GM18507 (cell line): ENCODE measurements around the gene ACACB.
A peak's percentile ranks its signal among the peaks of the same experiment; 100 is the strongest.

Experiments used
- DNase-seq: peaks from one replicate; pipeline ENCODE4 v3.0.0; 2011; ENCODE audit warnings: low read depth; ENCODE audit not compliant: insufficient read length; ENCODE audit errors: extremely low spot score
- FAIRE-seq: peaks from 2 replicates; lab custom pipeline; 2011; peaks lifted over from hg19 to GRCh38; lab: Jason Lieb, UNC

ACACB gene

DNA sequence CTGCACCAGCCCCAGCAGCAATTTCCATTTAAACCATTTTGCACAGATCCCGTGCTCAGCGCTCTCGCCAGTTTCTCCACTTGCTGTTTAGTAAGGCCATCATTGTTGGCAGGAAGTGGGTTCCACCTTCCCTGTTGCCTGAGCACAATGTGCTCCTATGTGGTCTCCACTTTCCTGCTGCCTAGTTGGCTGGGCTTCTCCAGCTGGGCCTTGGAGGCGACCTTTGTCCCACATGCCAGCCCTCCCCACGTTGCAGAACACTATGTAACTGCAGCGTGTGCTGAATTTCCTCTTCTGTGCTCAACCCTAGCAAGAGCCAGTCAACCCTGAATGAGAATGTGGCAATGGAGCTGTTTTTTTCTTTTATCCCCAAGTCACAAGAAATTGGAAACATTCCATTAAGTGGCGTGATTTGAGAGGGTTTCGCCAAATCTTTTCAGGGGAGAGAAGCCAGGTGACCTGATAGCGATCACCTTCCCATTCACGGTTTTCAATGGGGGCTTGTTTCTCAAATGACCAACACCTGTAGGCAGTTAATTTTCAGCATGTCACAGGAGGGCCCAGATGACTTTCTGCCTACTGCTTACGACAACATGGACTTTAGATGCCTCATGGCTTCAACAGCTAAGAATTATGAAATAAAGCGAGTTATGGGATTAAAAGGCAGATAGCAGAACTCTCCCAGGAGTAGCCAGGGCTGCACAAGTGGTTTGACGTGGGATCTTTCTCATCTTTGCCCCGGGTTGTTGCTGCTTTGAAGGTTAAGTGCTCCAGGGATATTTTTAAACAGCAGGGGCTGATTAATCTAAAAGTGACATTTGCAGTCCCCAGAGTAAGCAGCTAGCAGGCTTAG lies at the start of gene ACACB:
Gene ACACB (plus strand): TSS at position 830 of the 853 bp plus-strand sequence. CDS start 22,819 bp downstream, outside the sequence.
- FAIRE-seq (no peak), DNase-seq (no peak)

DNA sequence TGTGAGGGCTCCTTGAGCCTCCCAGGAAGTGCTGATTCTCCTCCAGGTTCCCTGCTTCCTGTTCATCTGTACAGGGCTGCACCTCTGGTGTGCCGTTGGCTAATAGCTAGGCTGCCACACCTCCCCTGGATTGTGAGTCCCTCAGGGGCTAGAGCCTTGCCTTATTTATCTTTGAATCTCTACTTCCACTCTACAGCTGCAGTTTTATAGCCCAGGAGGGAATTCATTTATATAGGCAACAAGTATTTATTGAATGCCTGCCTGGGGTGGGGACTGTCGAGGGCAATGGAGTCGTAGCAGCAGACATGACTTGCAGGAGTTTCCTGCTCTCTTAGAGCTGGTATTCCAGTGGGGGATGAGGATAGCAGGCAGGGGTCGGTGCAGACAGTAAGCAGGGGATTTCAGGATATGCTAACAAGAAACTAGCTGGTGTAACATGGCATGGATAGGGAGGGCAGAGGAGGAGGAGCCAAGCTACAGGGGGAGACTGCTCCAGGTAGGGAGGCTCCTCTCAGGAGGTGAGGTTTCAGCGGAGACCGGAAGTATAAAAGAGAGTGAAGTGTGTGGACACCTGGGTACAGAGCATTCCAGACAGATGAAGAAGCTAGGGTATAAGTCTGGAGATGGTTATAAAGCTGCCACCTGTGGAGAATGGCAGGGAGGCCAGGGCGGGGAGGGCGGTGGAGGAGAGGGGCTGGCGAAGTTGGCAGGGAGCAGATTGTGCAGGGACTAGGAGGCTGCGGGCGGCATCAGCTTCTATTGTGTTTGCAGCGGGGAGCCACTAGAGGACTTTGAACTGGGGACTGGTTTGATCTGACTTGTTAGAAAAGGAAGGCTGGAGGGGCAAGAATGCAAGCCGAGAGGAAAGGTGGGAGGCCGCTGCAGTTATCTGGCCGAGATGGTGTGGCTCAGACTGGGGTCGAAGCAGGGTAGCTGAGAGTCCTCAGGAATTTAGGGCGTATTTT lies 46.8 kb upstream of the ACACB start:
- DNase-seq: no peak
- no peak for FAIRE-seq

DNA sequence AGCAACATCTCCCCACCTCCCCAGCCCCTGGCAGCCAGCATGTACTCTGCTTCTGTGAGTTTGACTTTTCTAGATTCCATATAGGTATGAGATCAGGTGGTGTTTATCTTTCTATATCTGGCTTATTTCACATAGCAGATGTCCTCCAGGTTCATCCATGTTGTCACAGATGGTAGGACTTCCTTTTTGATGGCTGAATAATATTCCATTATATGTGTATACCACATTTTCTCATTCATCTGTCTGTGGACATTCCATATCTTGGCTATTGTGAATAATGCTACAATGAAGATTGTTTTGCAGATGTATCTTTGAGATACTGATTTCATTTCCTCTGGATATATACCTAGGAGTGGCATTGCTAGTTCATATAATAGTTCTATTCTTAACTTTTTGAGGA lies 41.5 kb upstream of the ACACB start:
- FAIRE-seq (no peak), DNase-seq (no peak)

DNA sequence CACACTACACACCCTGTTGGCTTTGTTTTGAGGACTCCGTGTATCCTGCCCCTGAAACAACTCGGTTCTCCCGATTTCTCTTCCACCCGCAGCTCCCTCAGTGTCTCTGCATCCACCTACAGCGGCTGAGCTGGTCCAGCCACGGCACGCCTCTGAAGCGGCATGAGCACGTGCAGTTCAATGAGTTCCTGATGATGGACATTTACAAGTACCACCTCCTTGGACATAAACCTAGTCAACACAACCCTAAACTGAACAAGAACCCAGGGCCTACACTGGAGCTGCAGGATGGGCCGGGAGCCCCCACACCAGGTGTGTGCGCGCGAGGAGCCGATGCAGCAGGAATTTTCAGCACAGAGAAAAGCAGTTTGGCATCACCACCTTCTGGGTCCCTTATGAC lies 33.6 kb upstream of the ACACB start:
- no peak for FAIRE-seq
- DNase-seq: no peak

GRCh38 chr12:109084425-109084824 lies 32.0 kb upstream of the ACACB start:
- DNase-seq (no peak), FAIRE-seq (no peak)

GRCh38 chr12:109085590-109085989 lies 30.8 kb upstream of the ACACB start:
- DNase-seq (no peak), FAIRE-seq (no peak)

DNA sequence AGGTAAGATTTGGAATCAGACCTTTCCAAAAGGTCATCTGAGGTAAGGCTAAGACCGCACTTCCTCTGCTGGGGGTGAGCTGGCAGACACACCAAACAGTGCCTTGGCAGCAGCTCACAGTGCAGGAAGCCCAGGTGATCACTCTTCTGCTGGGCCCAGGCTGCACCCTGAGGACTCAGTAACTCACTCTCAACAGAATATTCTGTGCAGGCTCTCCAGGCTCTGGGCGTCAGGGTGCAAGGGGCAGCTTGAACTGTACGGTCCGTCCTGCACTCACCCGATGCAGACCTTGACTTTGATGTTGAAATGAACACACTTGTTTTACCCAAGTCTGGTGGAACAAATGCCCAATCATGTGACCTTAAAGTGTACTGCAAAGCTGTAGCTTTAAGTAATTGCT lies 29.1 kb upstream of the ACACB start:
- no peak for FAIRE-seq
- DNase-seq: no peak

GRCh38 chr12:109088818-109089217 lies 27.6 kb upstream of the ACACB start:
- no peak for DNase-seq
- no peak for FAIRE-seq

DNA sequence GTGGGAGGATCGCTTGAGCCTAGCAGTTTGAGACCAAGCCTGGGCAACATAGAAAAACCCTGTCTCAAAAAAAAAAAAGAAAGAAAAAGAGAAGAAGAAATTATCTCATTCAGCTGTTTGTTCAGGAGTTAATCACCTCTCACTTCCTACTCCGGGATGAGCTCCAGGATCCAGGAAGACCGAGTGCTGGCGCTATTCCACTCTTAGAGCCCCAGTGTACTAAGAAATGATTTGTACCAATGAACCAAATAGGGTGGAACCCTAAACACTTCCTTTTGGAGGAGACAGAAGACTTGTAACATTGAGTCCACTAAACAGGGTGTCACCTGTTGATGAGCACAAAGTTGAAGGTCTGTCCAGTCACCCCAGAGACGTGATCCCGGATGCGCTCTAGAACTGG lies 26.7 kb upstream of the ACACB start:
- FAIRE-seq (no peak), DNase-seq (no peak)

DNA sequence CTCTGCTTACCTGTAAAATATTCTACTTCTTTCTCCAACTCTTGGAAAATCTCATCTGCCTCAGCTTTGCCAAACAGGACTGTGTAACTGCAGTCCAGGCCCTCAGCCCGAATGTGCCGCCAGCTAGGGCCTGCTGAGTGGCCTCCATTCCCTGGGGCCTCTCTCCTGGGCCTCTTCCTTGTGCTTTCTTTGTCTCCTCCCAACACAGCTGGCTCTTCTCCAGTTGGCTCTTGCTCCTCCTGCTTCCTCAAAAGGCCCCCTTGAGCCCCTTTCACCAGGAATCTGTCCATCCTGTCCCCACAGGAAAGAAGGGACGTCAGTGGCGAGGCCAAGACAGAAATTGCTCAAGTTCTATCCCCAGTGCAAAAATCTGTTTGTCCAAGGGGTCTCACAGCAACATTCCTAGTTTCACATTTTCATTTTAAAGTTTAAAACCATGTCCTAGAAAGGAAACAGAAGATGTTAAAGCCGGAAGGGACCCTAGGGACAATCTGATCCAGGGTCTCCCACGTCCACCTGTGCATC lies 23.8 kb upstream of the ACACB start:
- DNase-seq (no peak), FAIRE-seq (no peak)

DNA sequence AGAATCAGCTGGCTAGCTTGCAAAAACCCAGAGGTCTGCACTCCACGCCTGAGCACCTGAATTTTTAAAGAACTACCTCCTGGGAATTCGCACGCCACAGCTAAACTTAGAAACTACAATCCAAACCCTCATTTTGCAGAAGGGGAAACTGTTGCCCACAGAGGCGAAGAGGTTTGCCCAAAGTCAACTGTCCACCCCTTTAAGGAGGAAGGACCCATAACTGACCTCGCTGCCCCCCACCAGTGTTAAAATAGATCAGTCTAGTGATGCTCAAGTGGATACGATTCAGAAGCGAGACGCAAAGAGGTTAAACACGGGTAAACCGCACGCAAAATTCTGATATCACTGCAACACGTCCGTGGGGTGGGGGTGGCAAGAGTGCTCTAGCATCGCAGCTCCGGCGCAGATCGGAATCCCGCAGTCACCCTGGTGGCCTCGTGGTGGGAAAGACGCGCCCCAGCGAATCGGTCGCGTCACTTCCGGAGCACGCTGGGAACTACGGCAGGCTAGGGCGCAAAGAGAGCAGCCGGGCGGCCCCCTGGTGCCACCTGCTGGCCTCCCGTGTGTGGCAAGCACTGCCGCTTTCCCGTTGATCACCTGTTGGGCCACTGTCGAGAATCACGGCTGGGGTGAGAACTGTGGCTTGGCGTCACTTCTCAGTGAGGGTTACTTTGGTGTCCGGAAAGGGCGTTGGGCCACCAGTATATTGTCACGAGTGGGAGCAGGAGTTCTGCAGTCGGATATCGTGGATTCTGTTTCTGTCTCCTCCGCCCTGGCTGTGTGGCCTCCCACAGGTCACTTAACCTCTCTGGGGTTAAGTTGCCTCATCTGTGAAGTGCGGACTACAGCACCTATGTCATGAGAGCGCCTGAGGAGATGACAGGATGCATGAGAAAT lies 23.1 kb upstream of the ACACB start, which contains the start of gene ALKBH2:
Gene ALKBH2 (minus strand): TSS at position 451 of the 897 bp plus-strand sequence. CDS start 686 bp downstream, outside the sequence.
- DNase-seq (peak; percentile 82), FAIRE-seq (peak; percentile 95)

- DNase-seq (no peak), FAIRE-seq (no peak)
Observed at GRCh38 chr12:109097140-109097434, 19.3 kb upstream of the ACACB start.

- FAIRE-seq: peak; percentile 94
- DNase-seq: peak; percentile 99
Observed at GRCh38 chr12:109097435-109098182, 18.8 kb upstream of the ACACB start, which contains the start of gene UNG. Gene UNG, plus strand, starts transcription at chr12:109097597. Its CDS starts 83 bp downstream, at chr12:109097680.

DNA sequence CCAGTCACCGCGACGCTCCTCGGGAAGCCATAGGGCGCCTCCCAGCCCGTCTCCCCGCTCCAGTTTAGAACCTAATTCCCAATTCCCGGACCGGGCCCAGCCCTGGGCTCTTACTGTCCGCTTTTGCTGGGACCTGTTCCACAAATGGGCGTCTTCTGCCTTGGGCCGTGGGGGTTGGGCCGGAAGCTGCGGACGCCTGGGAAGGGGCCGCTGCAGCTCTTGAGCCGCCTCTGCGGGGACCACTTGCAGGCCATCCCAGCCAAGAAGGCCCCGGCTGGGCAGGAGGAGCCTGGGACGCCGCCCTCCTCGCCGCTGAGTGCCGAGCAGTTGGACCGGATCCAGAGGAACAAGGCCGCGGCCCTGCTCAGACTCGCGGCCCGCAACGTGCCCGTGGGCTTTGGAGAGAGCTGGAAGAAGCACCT lies 18.2 kb upstream of the ACACB start:
- DNase-seq (no peak), FAIRE-seq (no peak)

DNA sequence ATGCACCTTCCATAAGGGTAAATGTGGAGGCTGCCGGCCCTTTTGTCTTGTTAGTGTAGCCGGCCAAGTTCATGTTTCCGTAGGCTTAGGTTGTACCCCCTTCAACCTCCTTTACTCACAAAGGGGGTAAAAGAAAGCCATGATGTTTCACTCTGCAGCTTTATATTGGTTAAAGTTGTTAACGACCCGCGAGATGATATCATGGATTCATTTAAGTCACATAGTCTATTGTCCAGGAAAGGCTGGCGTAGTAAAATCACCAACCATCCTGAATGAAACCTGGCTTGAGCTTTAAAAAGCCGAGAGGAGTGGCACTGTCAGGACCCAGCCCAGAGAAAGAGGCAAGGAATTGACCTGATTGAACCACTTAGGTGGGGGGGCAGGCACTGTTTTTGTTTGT lies 17.7 kb upstream of the ACACB start:
- no peak for DNase-seq
- FAIRE-seq: no peak

GRCh38 chr12:109099431-109100020 lies 16.9 kb upstream of the ACACB start:
- no peak for DNase-seq
- no peak for FAIRE-seq

DNA sequence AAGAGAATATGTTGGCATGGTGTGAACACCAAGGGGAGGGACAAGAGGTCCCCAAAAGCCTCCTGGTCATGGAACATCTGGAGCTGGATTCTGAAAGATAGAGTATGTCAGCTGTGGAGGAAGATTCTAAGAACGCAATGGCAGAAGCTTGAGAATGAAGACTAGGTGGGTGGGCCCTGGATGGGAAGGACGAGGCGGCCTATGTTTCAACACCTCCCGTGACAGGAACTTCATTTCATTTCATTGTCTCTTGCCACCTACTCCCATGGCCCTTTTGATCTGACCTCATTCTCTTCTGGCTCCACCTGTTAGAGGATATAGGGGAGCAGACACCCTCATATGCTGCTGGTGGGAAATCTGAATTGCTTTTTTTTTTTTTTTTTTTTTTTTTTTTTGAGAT lies 15.6 kb upstream of the ACACB start:
- FAIRE-seq: no peak
- DNase-seq: no peak

- DNase-seq (no peak), FAIRE-seq (no peak)
Observed at GRCh38 chr12:109102491-109102890, 13.9 kb upstream of the ACACB start.
